Caco-2 (cell line): ENCODE results near the gene GATM. TPM values are rescaled to one million over a fixed set of nuclear protein-coding genes. Genes with fewer than 3 reads are reported as not detected.

ENCODE experiments used
- total RNA-seq: library from RNA; stranded (reverse); gene quantifications from 2 replicates; pipeline ENCODE4 v1.2.3, GENCODE V29; 2022

The GATM gene
- total RNA-seq, 1 experiment from 2014 or later: 4.4 TPM

Other genes with a start within 250 kb of the GATM start
- gene DUOXA1, start 248.7 kb downstream of the GATM start, total RNA-seq: 0.39 TPM in 1 of 2 replicates, not detected in the other
- 0.14 and 0.56 TPM in 2 replicates for gene DUOX1, start 248.6 kb downstream of the GATM start, total RNA-seq
- 11.9 and 12.9 TPM in 2 replicates for gene SHF, start 190.6 kb downstream of the GATM start, total RNA-seq
- gene SLC28A2, start 126.3 kb downstream of the GATM start, total RNA-seq: 0.11 and 0.14 TPM in 2 replicates
- gene SLC30A4, start 144.2 kb upstream of the GATM start, total RNA-seq: 0.61 and 1.2 TPM in 2 replicates
- 37.0 and 40.3 TPM in 2 replicates for gene BLOC1S6, start 208.8 kb upstream of the GATM start, total RNA-seq